ENCODE measurements around the gene KLK14.

The KLK14 gene

GRCh38 chr19:51108066-51108804, 25.5 kb upstream of the KLK14 start, which contains the start of gene CTU1:
TSS of gene CTU1 (minus strand) at chr19:51108409. CDS start at chr19:51104569, 3,840 bp downstream.
- DNase-seq (ENCODE audit: low spot score) = peak; percentile 98

- no peak for DNase-seq (ENCODE audit: low spot score)
These were observed 24.8 kb upstream of the KLK14 start for GRCh38 chr19:51107406-51108065.

GRCh38 chr19:51103926-51104341, 21.2 kb upstream of the KLK14 start:
- DNase-seq (ENCODE audit: low spot score) = no peak

GRCh38 chr19:51102991-51103390, 20.3 kb upstream of the KLK14 start:
- DNase-seq (ENCODE audit: low spot score) = no peak

- DNase-seq (ENCODE audit: low spot score) = no peak
These were observed 18.6 kb upstream of the KLK14 start for GRCh38 chr19:51101171-51101865.

- DNase-seq (ENCODE audit: low spot score) = no peak
These were observed 17.9 kb upstream of the KLK14 start for GRCh38 chr19:51100601-51101000.

GRCh38 chr19:51099047-51099382, 16.3 kb upstream of the KLK14 start:
- DNase-seq (ENCODE audit: low spot score) = no peak

- DNase-seq (ENCODE audit: low spot score) = no peak
These were observed 15.8 kb upstream of the KLK14 start for GRCh38 chr19:51098365-51099046.

- no peak for DNase-seq (ENCODE audit: low spot score)
These were observed 15.1 kb upstream of the KLK14 start for GRCh38 chr19:51097796-51098195.

- DNase-seq (ENCODE audit: low spot score) = peak; percentile 26
These were observed 14.6 kb upstream of the KLK14 start for GRCh38 chr19:51097166-51097738.

GRCh38 chr19:51096473-51097165, 13.9 kb upstream of the KLK14 start:
- DNase-seq (ENCODE audit: low spot score) = no peak

GRCh38 chr19:51094696-51095279, 12.1 kb upstream of the KLK14 start:
- DNase-seq (ENCODE audit: low spot score) = peak; percentile 29

- no peak for DNase-seq (ENCODE audit: low spot score)
These were observed 11.0 kb upstream of the KLK14 start for GRCh38 chr19:51093510-51094345.

GRCh38 chr19:51093101-51093500, 10.4 kb upstream of the KLK14 start:
- no peak for DNase-seq (ENCODE audit: low spot score)

GRCh38 chr19:51091895-51092873, 9.5 kb upstream of the KLK14 start:
- DNase-seq (ENCODE audit: low spot score) = no peak

GRCh38 chr19:51091126-51091525, 8.4 kb upstream of the KLK14 start:
- DNase-seq (ENCODE audit: low spot score) = no peak

- no peak for DNase-seq (ENCODE audit: low spot score)
These were observed 7.8 kb upstream of the KLK14 start for GRCh38 chr19:51090471-51090870.

- DNase-seq (ENCODE audit: low spot score) = no peak
These were observed 7.1 kb upstream of the KLK14 start for GRCh38 chr19:51089786-51090185.
